NCI-H82 treated with DMSO at 0.1 percent for 48 hours (cell line): ENCODE measurements around the gene SRSF12.
A peak's percentile ranks its signal among the peaks of the same experiment; 100 is the strongest.
"Not testable (repeated sequence)": the region's sequence is repeated elsewhere in the genome, so short reads cannot be mapped to it uniquely, and the experiment has no call there.

Experiments used
- DNase-seq: peaks from one replicate; lab custom pipeline; 2025; ENCODE audit not compliant: unreplicated experiment; lab: John Stamatoyannopoulos, UW

Gene SRSF12

GRCh38 chr6:89131599-89131998 lies 13.7 kb upstream of the SRSF12 start:
- DNase-seq, result no peak

GRCh38 chr6:89128256-89128671 lies 10.4 kb upstream of the SRSF12 start:
- DNase-seq, result not testable (repeated sequence)

GRCh38 chr6:89122625-89123024 lies 4.8 kb upstream of the SRSF12 start:
- peak; percentile 8 for DNase-seq

- no peak for DNase-seq
Observed at GRCh38 chr6:89121934-89122333, 4.1 kb upstream of the SRSF12 start.

- no peak for DNase-seq
Observed at GRCh38 chr6:89120371-89120770, 2.5 kb upstream of the SRSF12 start.

GRCh38 chr6:89118931-89119330 lies 1.1 kb upstream of the SRSF12 start:
- no peak for DNase-seq

GRCh38 chr6:89116702-89117101 lies 1.2 kb downstream of the SRSF12 start:
- no peak for DNase-seq

- DNase-seq, result no peak
Observed at GRCh38 chr6:89111933-89112332, 5.9 kb downstream of the SRSF12 start.

- no peak for DNase-seq
Observed at GRCh38 chr6:89110284-89110683, 7.6 kb downstream of the SRSF12 start.

- DNase-seq, result no peak
Observed at GRCh38 chr6:89100114-89100513, 17.8 kb downstream of the SRSF12 start.

GRCh38 chr6:89098461-89098860 lies 19.4 kb downstream of the SRSF12 start:
- DNase-seq, result no peak

- no peak for DNase-seq
Observed at GRCh38 chr6:89087881-89088280, 30.0 kb downstream of the SRSF12 start.

GRCh38 chr6:89085409-89086205 lies 32.3 kb downstream of the SRSF12 start:
- DNase-seq, result no peak

GRCh38 chr6:89084954-89085353 lies 32.9 kb downstream of the SRSF12 start:
- no peak for DNase-seq

- DNase-seq, result no peak
Observed at GRCh38 chr6:89084542-89084941, 33.3 kb downstream of the SRSF12 start.

- no peak for DNase-seq
Observed at GRCh38 chr6:89082486-89082891, 35.4 kb downstream of the SRSF12 start.

- peak; percentile 76 for DNase-seq
Observed at GRCh38 chr6:89081423-89082322, 36.2 kb downstream of the SRSF12 start.

- DNase-seq, result no peak
Observed at GRCh38 chr6:89081129-89081422, 36.8 kb downstream of the SRSF12 start.

GRCh38 chr6:89080281-89081128 lies 37.4 kb downstream of the SRSF12 start, which contains the start of gene PNRC1:
TSS of gene PNRC1 (plus strand) at chr6:89080751. CDS start at chr6:89080895, 144 bp downstream.
- peak; percentile 91 for DNase-seq

- DNase-seq, result peak; percentile 11
Observed at GRCh38 chr6:89079511-89080234, 38.2 kb downstream of the SRSF12 start.

- no peak for DNase-seq
Observed at GRCh38 chr6:89073840-89074239, 44.0 kb downstream of the SRSF12 start.
